ENCODE measurements around the gene MGAT4B.

DNA sequence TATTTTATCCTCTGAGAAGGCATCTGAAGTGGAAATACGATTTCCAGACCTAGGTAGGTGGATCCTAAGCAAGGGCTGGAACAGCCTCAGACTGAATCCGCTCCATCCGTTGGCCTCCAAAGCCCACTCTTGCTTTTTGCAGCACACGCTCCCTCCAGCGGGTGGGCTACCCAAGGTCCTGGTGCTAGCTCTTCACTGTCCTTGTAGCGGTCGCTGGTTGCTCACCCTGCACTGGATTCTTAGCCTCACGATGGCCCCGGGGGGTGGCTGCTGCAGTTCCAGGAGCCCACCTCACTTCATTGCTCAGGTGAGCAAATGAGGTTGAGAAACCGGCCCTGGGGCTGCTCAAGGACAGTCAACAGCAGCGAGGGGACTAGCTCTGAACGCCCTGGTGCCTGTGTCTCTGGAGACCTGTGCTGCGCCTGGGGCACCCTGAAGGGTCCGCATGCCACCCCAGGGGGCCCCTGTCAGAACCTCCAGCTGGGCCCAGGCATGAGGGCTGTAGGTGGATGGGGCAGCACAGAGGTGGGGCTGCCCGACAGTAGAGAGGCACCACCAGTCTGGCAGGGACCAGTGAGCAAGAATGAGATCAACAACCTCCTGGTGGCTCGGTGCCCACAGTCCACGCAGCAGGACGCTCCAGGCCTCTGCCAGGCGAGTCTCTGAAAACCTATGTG is 4.3 kb downstream of the MGAT4B start:
- TF ChIP-seq POLR2A (IDR thresholded peaks at IDR 0.05) (no peak), CTCF (IDR thresholded peaks at IDR 0.05) (no peak)

Data from Peyer's patch (tissue), 4 donors.